Embryonic facial prominence (tissue), 1 donor: ENCODE results near the gene CHI3L1.

Experiments
- DNase-seq: peaks from one replicate; pipeline ENCODE4 v3.0.0-alpha.2; 2016; ENCODE audit errors: extremely low spot score

The CHI3L1 gene

DNA sequence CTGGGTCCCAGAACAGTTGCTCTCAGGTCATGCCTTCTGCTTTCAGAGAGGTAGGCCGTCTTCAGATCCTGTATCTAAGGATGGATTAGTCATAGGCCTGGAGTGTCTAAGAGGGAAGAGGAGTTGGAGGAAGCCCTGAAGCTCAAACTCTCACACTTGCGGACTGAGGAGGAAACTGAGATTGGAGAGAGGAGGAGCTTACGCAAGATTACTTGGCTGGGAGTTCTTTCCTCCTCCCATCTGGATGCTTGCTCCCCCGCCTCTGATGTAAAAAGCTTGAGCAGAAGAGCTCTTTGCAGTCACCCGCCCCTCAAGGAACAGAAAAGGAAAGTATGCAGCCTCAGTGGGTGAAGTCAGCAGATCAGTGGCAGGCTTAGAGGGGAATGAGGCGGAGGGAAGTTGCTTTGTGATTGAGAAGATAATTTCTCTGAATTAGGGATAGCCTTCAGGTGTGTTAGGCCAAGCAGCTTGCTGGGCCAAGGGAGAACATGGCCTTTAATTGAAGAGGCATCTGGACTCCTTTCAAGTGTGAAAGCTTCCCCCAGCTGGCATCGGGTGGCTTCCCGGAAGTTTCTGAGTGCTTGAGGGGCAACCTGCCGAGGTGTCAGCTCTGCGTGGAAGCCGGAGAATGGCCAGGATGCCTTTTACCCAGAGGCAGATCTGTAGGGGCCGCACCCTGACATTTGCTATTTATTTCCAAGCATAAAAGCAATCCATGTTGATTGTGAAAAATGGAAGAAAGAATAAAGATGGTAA lies 52.4 kb downstream of the CHI3L1 start:
- DNase-seq: no peak

DNA sequence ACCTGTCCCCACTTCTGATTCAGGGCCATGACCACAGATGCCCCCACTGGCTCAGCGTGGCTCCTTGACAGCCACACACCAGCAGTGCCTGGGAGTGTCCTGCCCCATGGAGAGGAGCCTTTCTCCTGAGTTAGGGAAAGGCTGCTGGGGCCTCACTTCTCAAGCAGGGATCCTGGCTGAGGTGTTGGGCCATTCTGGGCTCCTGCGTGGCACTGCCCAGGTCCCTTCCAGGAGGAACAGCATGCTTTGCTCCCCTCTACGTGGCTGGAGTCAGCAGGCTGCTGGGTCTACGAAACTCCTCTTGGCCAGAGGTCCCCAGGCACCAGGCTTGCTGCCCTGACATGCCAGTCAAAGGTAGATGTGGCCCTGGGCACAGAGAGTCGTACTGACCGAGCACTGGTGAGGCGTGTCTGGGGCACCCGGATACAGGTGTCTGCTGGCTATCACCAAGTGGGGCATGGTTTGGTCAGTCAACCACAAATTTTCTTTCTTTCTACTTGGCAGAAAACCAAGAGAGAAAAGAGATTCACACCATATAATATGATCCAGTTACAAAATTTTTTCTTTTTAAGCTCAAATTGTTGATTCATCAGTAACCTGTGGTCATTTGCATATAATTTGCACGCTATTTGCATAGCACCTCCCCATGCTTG lies 54.8 kb downstream of the CHI3L1 start:
- no peak for DNase-seq

DNA sequence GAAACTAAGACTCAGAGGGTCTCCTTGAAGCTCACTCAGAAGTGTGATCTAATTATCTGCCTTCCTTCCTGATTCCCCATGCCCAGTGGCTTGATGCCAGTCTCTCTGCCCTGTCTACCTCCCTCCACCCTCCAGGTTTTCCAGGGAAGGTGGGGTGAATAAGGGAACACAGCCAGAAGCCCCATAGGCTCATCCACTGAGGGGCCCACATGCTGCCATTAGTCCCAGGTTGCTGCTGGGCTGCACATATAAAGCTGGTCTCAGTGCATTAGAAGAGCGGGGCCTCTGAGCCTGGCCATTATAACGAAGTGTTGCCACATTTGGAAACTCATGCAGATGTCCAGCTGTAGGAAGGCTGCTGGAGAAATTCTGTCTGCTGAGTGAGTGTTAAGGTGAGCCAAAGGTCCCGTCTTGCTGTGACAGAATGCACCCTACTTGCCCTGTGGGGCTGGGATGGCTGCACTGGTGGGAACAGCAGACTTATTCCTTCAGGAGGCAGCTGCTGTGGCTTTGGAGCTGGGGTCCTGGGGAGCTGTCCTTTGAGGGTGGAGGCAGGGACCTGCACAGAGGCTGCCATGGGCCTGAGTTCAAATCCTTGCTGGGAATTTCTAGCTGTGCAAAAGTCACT lies 56.0 kb downstream of the CHI3L1 start:
- DNase-seq: no peak

GRCh38 chr1:203129501-203130231 lies 56.8 kb downstream of the CHI3L1 start:
- no peak for DNase-seq
